HEK293 (cell line): ENCODE data around the gene GRIN2A.

Experiments used
- BCL11A ChIP-seq: fragments of 450-650 bp; formaldehyde crosslinking; IDR thresholded peaks from 2 replicates; pipeline ENCODE4 v1.5.1; 2016; ENCODE audit warnings: low read depth, missing biosample characterization, missing genetic modification characterization
- CTCF ChIP-seq: fragments of 450-650 bp; formaldehyde crosslinking; IDR thresholded peaks from 2 replicates; pipeline ENCODE4 v1.5.1; 2016; ENCODE audit warnings: missing biosample characterization, missing genetic modification characterization
- GLI4 ChIP-seq: fragments of 450-650 bp; formaldehyde crosslinking; IDR thresholded peaks from 2 replicates; pipeline ENCODE4 v1.5.1; 2016; ENCODE audit warnings: missing biosample characterization, missing genetic modification characterization
- MZF1 ChIP-seq: fragments of 450-650 bp; formaldehyde crosslinking; IDR thresholded peaks from 2 replicates; pipeline ENCODE4 v1.5.1; 2017; ENCODE audit warnings: missing biosample characterization, missing genetic modification characterization, borderline replicate concordance
- REST ChIP-seq: fragments of 450-650 bp; formaldehyde crosslinking; IDR thresholded peaks from 2 replicates; pipeline ENCODE4 v1.5.1; 2016; ENCODE audit warnings: missing biosample characterization, missing genetic modification characterization
- YY1 ChIP-seq: fragments of 450-650 bp; formaldehyde crosslinking; IDR thresholded peaks from 2 replicates; pipeline ENCODE4 v1.5.1; 2018; ENCODE audit warnings: missing biosample characterization, missing genetic modification characterization
- ZNF174 ChIP-seq: fragments of 450-650 bp; formaldehyde crosslinking; IDR thresholded peaks from 2 replicates; pipeline ENCODE4 v1.5.0; 2017; ENCODE audit warnings: missing biosample characterization, mild to moderate bottlenecking, missing genetic modification characterization
- ZNF211 ChIP-seq: fragments of 450-650 bp; formaldehyde crosslinking; IDR thresholded peaks from 2 replicates; pipeline ENCODE4 v1.5.1; 2016; ENCODE audit warnings: low read depth, missing biosample characterization, missing genetic modification characterization
- ZNF266 ChIP-seq: fragments of 450-650 bp; formaldehyde crosslinking; IDR thresholded peaks from 2 replicates; pipeline ENCODE4 v1.5.1; 2016; ENCODE audit warnings: missing biosample characterization, missing genetic modification characterization, low read depth

- TF ChIP-seq CTCF (tag by site-specific recombination) (no peak), ZNF211 (tag by site-specific recombination) (no peak), ZNF266 (tag by site-specific recombination) (no peak), REST (tag by site-specific recombination) (no peak), GLI4 (tag by site-specific recombination) (no peak), MZF1 (no peak), BCL11A (tag by site-specific recombination) (no peak), ZNF174 (no peak), YY1 (tag by site-specific recombination) (no peak)
Observed at GRCh38 chr16:9798474-9798873, 383.8 kb downstream of the GRIN2A start.
